ENCODE measurements around the gene CEP164.

DNA sequence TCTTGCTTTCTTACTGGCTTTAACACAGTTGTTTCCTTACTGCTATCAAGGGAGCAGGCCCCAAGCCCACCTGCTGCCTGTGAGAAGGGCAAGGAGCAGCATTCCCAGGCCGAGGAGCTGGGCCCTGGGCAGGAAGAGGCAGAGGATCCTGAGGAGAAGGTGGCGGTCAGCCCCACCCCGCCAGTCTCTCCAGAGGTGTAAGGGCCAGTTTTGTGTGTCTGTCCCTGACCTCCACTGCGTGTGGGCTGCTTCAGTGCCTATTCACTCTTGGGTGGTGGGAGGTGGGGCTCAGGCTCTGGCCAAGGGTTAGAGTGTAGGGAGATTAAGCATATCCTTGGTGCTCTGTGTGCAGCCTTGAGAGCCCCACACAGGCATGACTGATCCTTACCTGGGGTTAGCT lies 55.1 kb downstream of the CEP164 start:
- TF ChIP-seq, protein P1, sequence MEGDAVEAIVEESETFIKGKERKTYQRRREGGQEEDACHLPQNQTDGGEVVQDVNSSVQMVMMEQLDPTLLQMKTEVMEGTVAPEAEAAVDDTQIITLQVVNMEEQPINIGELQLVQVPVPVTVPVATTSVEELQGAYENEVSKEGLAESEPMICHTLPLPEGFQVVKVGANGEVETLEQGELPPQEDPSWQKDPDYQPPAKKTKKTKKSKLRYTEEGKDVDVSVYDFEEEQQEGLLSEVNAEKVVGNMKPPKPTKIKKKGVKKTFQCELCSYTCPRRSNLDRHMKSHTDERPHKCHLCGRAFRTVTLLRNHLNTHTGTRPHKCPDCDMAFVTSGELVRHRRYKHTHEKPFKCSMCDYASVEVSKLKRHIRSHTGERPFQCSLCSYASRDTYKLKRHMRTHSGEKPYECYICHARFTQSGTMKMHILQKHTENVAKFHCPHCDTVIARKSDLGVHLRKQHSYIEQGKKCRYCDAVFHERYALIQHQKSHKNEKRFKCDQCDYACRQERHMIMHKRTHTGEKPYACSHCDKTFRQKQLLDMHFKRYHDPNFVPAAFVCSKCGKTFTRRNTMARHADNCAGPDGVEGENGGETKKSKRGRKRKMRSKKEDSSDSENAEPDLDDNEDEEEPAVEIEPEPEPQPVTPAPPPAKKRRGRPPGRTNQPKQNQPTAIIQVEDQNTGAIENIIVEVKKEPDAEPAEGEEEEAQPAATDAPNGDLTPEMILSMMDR (IDR thresholded peaks at IDR 0.05 in 2 of 3, conservative IDR thresholded peaks at IDR 0.05 in 1 of 3; ENCODE audit: insufficient read depth in 2 of 3, low read depth in 1 of 3, low read length in 3 of 3), result no peak
- TF ChIP-seq TCF7 (IDR thresholded peaks at IDR 0.05; ENCODE audit: borderline replicate concordance) (no peak), ZNF561 (CRISPR knock-in tag; conservative IDR thresholded peaks at IDR 0.05) (no peak), POLR2A (conservative IDR thresholded peaks at IDR 0.05) (no peak), POLR3A (IDR thresholded peaks at IDR 0.05; ENCODE audit: borderline replicate concordance, extremely low read depth, insufficient read depth, insufficient read length) (no peak), NCOA2 (IDR thresholded peaks at IDR 0.05; ENCODE audit: partially characterized antibody in 2 of 2) (no peak), EP300 (IDR thresholded peaks at IDR 0.05; ENCODE audit: low read length) (no peak), ZNF232 (CRISPR knock-in tag; IDR thresholded peaks at IDR 0.05) (no peak), ZBTB33 (CRISPR knock-in tag; IDR thresholded peaks at IDR 0.05) (no peak)
